CD1c-positive myeloid dendritic cell (primary cell): ENCODE data around the gene IRX4.

ENCODE experiments used
- DNase-seq: peaks from one replicate; pipeline ENCODE4 v3.0.0-alpha.2; 2016; ENCODE audit errors: extremely low spot score

Gene IRX4

GRCh38 chr5:1882337-1883119 is at the start of gene IRX4:
IRX4 (minus strand) TSS chr5:1882925; CDS start chr5:1882647, 278 bp downstream.
- DNase-seq, result no peak

GRCh38 chr5:1931604-1932231 is 49.0 kb upstream of the IRX4 start:
- DNase-seq, result no peak

DNA sequence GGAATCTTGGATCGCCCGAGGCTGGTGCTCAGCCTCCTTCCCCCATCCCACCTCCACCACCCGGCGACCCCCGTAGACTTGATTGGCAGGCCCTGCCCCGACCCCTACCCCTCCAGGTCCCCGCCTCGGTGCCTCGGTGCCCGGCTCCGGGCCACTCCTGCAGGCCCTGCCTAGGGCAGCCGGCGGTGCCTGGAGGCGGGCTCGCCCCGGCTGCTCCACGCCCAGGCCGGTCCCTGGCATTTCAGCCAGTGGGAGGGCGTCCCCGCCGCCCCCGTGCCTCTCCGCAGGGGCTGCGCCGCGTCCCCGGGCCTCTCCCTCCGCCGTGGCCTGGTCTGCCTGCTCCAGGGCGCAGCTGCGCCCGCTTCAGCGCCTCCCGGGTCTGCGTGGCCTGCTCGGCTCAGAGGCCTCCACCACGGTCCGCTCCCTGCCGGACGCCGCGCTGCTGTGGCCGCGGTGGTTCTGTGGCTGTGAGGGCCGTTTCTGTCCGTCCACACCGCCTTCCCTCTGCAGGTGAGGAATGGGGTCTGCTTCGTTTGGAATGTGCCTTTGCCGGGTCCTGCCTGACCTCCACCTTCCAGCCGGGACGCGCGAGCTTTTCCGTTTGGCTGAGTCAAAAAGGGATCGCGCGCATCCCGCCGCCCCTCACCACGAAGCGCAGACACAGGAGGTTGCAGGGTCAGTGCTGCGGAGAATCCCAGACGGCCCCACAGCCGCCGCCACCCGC is 48.3 kb upstream of the IRX4 start:
- no peak for DNase-seq

GRCh38 chr5:1930501-1930879 is 47.8 kb upstream of the IRX4 start:
- no peak for DNase-seq

DNA sequence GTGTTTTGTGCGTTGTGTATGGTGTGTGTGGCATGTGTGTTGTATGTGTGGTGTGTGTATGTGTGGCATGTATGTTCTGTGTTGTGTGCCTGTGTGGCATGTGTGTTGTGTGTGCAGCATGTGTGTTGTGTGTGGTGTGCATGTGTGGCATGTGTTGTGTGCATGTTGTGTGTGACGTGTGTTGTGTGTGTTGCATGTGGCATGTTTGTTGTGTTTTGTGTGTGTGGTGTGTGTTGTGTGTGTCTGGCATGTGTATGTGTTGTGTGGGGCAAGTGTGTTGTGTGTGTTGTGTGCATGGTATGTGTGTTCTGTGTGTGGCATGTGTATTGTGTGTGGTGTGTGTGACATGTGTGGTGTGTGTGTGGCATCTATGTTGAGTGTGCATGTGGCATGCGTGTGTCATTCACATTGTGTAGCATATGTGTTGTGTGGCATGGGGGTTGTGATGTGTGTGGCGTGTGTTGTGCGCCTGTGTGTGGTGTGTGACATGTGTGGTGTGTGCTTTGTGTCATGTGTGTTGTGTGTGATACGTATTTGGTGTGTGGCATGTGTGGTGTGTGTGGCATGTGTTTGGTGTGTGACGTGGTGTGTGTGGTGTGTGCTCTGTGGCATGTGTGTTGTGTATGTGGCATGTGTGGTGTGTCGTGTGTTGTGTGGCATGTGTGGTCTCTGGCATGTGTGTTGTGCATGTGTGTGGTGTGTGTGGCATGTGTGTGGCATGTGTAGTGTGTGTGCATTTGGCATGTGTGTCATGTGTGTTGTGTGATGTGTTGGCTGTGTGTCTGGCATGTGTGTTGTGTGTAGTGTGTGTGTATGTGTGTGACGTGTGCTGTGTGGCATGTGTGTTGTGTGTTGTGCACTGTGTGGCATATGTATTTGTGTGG is 46.6 kb upstream of the IRX4 start:
- DNase-seq, result no peak

DNA sequence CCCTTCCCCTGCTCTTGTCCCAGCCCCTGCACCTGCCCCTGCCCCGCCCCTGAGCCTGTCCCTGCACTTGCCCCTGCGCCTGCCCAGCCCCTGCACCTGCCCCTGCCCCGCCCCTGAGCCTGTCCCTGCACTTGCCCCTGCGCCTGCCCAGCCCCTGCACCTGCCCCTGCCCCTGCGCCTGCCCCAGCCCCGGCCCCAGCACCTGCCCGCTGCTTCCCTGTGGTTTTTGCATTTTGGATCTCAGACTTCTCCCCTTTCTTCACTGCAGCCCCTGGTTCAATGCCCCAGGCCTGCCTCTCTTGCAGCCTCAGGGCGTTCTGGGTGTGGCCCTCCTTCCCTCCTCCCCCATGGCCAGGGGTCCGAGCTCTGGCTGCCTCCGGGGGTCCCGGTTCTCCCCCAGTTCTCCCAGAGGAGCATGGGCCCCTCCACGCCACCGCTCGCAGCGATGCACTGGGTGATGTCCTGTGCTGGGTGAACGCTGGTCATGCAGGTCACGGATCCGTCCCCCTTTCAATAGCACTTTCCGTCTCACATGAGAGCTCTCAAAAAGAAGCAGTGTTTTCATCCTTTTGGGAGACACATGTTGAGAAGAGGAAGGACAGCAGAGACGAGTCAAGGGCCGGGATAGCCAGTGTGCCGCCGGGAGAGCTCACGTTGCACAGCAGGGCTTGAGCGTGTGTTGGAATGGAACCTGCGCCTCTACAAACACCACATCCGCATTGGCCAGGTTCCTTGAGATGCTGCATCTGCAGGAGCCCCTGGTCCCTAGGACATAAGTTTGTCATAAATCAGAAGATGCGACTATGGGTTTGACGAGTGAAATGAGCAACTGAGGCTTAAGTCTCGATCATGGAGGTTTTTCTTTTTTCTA is 44.0 kb upstream of the IRX4 start:
- no peak for DNase-seq

DNA sequence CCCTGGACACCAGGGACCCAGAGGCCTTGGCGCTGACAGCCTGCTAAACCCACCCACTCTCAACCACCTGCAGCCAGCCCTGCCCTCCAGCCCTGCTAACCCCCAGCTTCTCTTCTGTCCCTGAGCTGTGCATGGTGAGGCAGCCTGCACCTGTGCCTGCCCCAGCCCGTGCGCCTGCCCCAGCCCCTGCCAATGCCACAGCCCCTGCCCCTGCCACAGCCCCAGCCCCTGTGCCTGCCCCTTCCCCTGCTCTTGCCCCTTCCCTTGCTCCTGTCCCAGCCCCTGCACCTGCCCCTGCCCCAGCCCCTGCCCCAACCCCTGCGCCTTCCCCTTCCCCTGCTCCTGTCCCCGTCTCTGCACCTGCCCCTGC is 43.3 kb upstream of the IRX4 start:
- DNase-seq, result no peak

GRCh38 chr5:1925111-1926070 is 42.7 kb upstream of the IRX4 start:
- DNase-seq, result no peak

GRCh38 chr5:1923766-1924165 is 41.0 kb upstream of the IRX4 start:
- no peak for DNase-seq

DNA sequence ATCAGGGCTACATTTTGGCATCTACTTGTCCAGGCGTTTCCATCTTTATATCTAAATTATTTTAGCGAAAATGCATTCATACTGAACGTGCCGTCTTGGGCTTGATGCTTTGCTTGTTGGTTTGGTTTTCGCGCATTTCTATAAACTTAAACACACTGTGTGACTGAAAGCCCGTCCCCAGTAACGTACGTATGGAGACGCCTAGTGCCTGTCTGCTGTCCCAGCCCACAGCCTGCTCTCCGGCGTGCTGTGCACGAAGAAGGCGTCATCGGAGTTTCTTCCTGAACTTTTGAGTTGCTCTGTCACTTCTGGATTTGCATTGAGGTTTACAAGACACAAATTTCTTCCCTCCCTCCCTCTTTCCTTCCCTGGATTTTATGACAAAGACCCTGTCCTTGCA is 40.6 kb upstream of the IRX4 start:
- DNase-seq, result no peak

DNA sequence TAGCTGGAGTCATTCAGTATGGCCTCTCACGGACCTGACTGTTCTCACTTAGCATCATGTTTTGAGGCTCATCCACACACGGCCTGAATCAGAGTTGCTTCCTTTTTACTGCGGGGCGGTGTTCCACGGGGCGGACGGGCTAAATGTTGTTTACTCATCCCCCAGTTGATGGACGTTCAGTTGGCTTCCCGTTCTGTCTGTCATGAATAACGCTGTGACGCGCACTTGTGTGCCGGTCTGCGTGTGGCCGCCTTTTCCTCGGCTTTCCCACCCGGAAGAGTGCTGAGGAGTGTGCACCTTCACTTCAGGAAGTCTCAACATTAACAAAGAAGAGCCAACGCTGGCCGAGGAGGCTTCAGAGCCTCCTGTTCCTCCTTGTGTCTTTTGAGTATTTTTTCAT is 39.0 kb upstream of the IRX4 start:
- no peak for DNase-seq

GRCh38 chr5:1919750-1920149 is 37.0 kb upstream of the IRX4 start:
- DNase-seq, result no peak

- DNase-seq, result no peak
These were observed 36.5 kb upstream of the IRX4 start for GRCh38 chr5:1919209-1919566.

GRCh38 chr5:1918488-1919208 is 35.9 kb upstream of the IRX4 start:
- no peak for DNase-seq

- no peak for DNase-seq
These were observed 35.2 kb upstream of the IRX4 start for GRCh38 chr5:1917830-1918487.

DNA sequence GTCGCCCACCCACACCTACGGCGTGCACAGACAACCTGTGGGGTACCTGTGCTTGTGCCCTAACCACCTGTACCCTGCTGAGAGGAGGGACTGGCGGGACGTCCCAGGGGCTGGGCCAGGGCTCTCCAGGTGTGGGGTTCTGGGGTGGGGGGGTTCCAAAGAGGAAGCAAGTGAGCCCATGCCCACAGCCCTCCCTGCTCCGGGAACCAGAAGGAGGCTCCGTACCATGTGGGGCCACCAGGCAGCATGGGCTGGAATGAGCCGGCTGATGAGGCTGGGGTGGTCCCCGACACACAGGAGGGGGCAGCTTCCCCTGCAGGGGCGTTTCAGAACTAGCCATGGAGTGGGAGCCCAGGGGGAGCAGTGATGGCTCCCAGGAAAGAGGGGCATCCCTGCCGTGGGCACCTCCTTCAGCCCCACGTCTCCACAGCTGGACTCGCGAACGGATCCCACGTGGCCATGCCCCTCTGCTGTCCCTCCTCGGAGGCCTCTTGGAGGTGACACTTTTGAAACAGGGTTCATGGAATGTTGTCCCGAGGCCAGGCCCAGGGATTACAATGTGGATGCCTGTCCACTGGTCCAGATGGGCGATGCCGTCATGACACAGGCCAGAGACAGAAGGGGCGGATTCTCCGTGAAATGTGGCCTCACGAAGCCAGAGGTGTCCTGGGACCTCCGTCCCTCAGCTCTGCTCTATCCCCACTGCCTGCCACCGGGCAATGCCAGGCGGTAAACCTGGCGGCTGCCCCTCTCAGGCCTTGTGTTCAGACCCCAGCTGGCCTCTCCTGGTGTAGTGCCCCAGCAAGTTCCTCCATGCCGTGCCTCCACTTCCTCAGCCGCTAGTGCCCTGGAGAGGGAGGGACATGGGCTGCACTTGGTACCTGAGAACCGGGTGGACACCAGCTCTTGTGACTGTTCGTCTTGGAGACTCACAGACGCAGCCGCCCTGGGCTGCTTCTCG is 33.6 kb upstream of the IRX4 start:
- no peak for DNase-seq

- DNase-seq, result no peak
These were observed 32.6 kb upstream of the IRX4 start for GRCh38 chr5:1915316-1915715.

DNA sequence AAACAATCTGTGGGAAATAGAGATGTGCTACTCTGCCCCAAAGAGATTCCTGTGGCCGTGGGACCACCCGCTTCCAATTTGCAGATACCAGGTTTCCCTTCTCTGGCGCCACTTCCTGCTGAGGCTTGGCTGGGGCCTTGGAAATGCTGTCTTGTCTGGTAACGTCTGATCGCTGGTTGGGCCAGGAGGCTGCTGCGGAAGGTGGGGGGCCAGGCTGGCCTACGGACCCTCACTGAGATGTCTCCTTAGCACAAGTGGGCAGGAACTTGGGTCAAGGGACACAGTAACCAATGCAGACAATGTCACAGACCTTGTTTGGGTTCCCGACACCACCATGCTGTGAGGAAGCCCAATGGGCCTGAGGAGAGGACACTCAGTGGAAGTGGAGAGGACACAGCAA is 31.7 kb upstream of the IRX4 start:
- DNase-seq, result no peak
